HG02759 (cell line): ENCODE results near the gene TMEM205.
"Not testable (repeated sequence)": the region's sequence is repeated elsewhere in the genome, so short reads cannot be mapped to it uniquely, and the experiment has no call there.

Experiments used
- ATAC-seq: cut with Tn5 transposase; IDR thresholded peaks from one replicate; pipeline ENCODE4 v1.9.1; 2021; ENCODE audit warnings: mild to moderate bottlenecking, moderate library complexity; ENCODE audit not compliant: unreplicated experiment

The TMEM205 gene

GRCh38 chr19:11340099-11340467 is 6.0 kb downstream of the TMEM205 start:
- ATAC-seq, result not testable (repeated sequence)

- ATAC-seq, result peak; percentile 66
These were observed 6.6 kb downstream of the TMEM205 start, which contains the start of gene RAB3D for GRCh38 chr19:11339254-11340098. Gene RAB3D (minus strand): TSS chr19:11339657. CDS start chr19:11337399, 2,258 bp downstream.

GRCh38 chr19:11338569-11339253 is 7.4 kb downstream of the TMEM205 start:
- no peak for ATAC-seq

GRCh38 chr19:11338121-11338520 is 7.9 kb downstream of the TMEM205 start:
- ATAC-seq, result no peak

GRCh38 chr19:11337080-11337479 is 9.0 kb downstream of the TMEM205 start:
- no peak for ATAC-seq

GRCh38 chr19:11335449-11336146 is 10.5 kb downstream of the TMEM205 start:
- no peak for ATAC-seq

GRCh38 chr19:11333838-11334237 is 12.2 kb downstream of the TMEM205 start:
- ATAC-seq, result not testable (repeated sequence)

GRCh38 chr19:11332822-11333221 is 13.2 kb downstream of the TMEM205 start:
- no peak for ATAC-seq

GRCh38 chr19:11331502-11331901 is 14.6 kb downstream of the TMEM205 start:
- no peak for ATAC-seq

GRCh38 chr19:11330127-11330526 is 15.9 kb downstream of the TMEM205 start:
- no peak for ATAC-seq

- no peak for ATAC-seq
These were observed 20.5 kb downstream of the TMEM205 start for GRCh38 chr19:11325544-11325943.

- no peak for ATAC-seq
These were observed 21.2 kb downstream of the TMEM205 start for GRCh38 chr19:11324748-11325389.

- ATAC-seq, result no peak
These were observed 21.9 kb downstream of the TMEM205 start for GRCh38 chr19:11324079-11324661.

- ATAC-seq, result no peak
These were observed 22.4 kb downstream of the TMEM205 start for GRCh38 chr19:11323601-11324078.

GRCh38 chr19:11322269-11323024 is 23.6 kb downstream of the TMEM205 start:
- ATAC-seq, result no peak

- ATAC-seq, result no peak
These were observed 24.6 kb downstream of the TMEM205 start for GRCh38 chr19:11321191-11322126.

- not testable (repeated sequence) for ATAC-seq
These were observed 25.6 kb downstream of the TMEM205 start for GRCh38 chr19:11320278-11320995.

- ATAC-seq, result no peak
These were observed 39.7 kb downstream of the TMEM205 start for GRCh38 chr19:11306337-11306736.
